ENCODE data around the gene SECISBP2L.

Gene SECISBP2L

DNA sequence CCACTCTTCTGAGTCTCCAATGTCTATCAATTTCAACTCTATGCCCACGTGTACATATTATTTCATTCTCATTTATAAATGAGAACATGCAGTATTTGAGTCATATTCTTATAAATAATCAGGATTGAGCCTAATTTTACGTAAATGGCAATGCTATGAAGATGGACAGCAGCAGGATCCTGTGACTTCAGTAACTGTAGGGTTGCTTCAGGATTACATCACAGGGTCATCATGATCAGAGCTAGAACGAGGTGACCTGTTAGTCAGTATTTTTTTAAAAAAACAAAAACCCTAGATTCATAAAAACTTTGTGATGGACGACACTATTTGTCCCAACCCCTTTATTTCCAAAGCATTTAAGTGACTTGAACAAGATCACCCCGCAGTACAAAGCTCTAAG lies 104.3 kb downstream of the SECISBP2L start:
- TF ChIP-seq RAD21 (IDR thresholded peaks at IDR 0.05; ENCODE audit: low read depth) (no peak), ZBTB7A (IDR thresholded peaks at IDR 0.05; ENCODE audit: low read depth) (no peak), YY1 (IDR thresholded peaks at IDR 0.05; ENCODE audit: low read depth) (no peak), TEAD4 (IDR thresholded peaks at IDR 0.05) (no peak), CREB1 (IDR thresholded peaks at IDR 0.05; ENCODE audit: low read depth) (no peak), FOXM1 (IDR thresholded peaks at IDR 0.05; ENCODE audit: borderline replicate concordance, low read depth) (no peak), TCF12 (IDR thresholded peaks at IDR 0.05; ENCODE audit: low read depth) (no peak), CEBPB (IDR thresholded peaks at IDR 0.05) (no peak), EGR1 (IDR thresholded peaks at IDR 0.05) (no peak), NFIC (IDR thresholded peaks at IDR 0.05) (no peak), TAF1 (IDR thresholded peaks at IDR 0.05; ENCODE audit: low read depth) (no peak), EP300 (IDR thresholded peaks at IDR 0.05; ENCODE audit: borderline replicate concordance) (no peak)
- TF ChIP-seq, protein P1, sequence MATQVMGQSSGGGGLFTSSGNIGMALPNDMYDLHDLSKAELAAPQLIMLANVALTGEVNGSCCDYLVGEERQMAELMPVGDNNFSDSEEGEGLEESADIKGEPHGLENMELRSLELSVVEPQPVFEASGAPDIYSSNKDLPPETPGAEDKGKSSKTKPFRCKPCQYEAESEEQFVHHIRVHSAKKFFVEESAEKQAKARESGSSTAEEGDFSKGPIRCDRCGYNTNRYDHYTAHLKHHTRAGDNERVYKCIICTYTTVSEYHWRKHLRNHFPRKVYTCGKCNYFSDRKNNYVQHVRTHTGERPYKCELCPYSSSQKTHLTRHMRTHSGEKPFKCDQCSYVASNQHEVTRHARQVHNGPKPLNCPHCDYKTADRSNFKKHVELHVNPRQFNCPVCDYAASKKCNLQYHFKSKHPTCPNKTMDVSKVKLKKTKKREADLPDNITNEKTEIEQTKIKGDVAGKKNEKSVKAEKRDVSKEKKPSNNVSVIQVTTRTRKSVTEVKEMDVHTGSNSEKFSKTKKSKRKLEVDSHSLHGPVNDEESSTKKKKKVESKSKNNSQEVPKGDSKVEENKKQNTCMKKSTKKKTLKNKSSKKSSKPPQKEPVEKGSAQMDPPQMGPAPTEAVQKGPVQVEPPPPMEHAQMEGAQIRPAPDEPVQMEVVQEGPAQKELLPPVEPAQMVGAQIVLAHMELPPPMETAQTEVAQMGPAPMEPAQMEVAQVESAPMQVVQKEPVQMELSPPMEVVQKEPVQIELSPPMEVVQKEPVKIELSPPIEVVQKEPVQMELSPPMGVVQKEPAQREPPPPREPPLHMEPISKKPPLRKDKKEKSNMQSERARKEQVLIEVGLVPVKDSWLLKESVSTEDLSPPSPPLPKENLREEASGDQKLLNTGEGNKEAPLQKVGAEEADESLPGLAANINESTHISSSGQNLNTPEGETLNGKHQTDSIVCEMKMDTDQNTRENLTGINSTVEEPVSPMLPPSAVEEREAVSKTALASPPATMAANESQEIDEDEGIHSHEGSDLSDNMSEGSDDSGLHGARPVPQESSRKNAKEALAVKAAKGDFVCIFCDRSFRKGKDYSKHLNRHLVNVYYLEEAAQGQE (IDR thresholded peaks at IDR 0.05; ENCODE audit: low read depth): no peak
- TF ChIP-seq, protein P2, sequence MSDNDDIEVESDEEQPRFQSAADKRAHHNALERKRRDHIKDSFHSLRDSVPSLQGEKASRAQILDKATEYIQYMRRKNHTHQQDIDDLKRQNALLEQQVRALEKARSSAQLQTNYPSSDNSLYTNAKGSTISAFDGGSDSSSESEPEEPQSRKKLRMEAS (IDR thresholded peaks at IDR 0.05): no peak
- TF ChIP-seq, protein P3, sequence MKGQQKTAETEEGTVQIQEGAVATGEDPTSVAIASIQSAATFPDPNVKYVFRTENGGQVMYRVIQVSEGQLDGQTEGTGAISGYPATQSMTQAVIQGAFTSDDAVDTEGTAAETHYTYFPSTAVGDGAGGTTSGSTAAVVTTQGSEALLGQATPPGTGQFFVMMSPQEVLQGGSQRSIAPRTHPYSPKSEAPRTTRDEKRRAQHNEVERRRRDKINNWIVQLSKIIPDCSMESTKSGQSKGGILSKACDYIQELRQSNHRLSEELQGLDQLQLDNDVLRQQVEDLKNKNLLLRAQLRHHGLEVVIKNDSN (IDR thresholded peaks at IDR 0.05): no peak

DNA sequence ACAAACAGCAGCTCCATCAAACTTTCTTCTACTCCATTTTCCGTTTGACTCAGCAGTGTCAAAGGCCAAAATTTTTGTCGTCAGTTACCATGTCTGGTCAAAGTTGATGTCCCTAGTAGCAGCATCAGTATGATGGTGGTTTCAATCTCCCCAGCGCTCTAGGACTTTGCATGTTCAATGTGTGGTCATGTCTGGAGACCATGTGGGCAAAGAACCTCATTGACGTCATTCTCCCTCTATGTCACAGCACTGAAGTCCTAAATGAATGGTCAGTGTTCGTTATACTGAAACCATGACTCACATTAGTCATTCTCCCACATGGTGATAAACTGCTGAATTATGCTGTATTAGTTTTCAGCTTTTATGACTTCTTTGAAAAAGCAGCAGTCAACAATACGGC lies 105.7 kb downstream of the SECISBP2L start:
- TF ChIP-seq ZBTB7A (IDR thresholded peaks at IDR 0.05; ENCODE audit: low read depth) (no peak), TAF1 (IDR thresholded peaks at IDR 0.05; ENCODE audit: low read depth) (no peak), EP300 (IDR thresholded peaks at IDR 0.05; ENCODE audit: borderline replicate concordance) (no peak), NFIC (IDR thresholded peaks at IDR 0.05) (no peak), TCF12 (IDR thresholded peaks at IDR 0.05; ENCODE audit: low read depth) (no peak), TEAD4 (IDR thresholded peaks at IDR 0.05) (no peak), CREB1 (IDR thresholded peaks at IDR 0.05; ENCODE audit: low read depth) (no peak), FOXM1 (IDR thresholded peaks at IDR 0.05; ENCODE audit: borderline replicate concordance, low read depth) (no peak), YY1 (IDR thresholded peaks at IDR 0.05; ENCODE audit: low read depth) (no peak), RAD21 (IDR thresholded peaks at IDR 0.05; ENCODE audit: low read depth) (no peak), EGR1 (IDR thresholded peaks at IDR 0.05) (no peak), CEBPB (IDR thresholded peaks at IDR 0.05) (no peak)
- TF ChIP-seq, protein P1 (IDR thresholded peaks at IDR 0.05; ENCODE audit: low read depth): no peak
- TF ChIP-seq, protein P2 (IDR thresholded peaks at IDR 0.05): no peak
- TF ChIP-seq, protein P3 (IDR thresholded peaks at IDR 0.05): no peak

DNA sequence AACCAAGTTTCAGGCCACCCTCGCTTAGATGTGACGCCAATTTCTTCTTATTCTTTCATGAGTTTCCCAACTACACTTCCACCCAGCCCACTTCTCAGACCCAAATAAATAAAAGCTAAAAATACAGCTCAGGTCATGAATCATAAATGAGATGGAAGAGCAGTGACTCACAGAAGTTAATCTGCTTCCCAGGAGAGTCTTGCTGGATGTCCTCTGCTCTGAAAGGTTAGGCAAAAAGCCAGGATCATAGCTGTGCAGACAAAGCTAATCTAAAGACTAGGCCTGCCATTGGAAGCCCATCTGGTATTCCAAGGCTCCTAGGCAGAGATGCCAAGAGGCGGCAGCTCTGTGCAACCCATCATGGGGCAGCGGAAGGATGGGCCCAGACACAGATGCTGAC lies 106.6 kb downstream of the SECISBP2L start:
- TF ChIP-seq FOXM1 (IDR thresholded peaks at IDR 0.05; ENCODE audit: borderline replicate concordance, low read depth) (no peak), TCF12 (IDR thresholded peaks at IDR 0.05; ENCODE audit: low read depth) (no peak), RAD21 (IDR thresholded peaks at IDR 0.05; ENCODE audit: low read depth) (no peak), CEBPB (IDR thresholded peaks at IDR 0.05) (no peak), TEAD4 (IDR thresholded peaks at IDR 0.05) (no peak), ZBTB7A (IDR thresholded peaks at IDR 0.05; ENCODE audit: low read depth) (no peak), YY1 (IDR thresholded peaks at IDR 0.05; ENCODE audit: low read depth) (no peak), EP300 (IDR thresholded peaks at IDR 0.05; ENCODE audit: borderline replicate concordance) (no peak), CREB1 (IDR thresholded peaks at IDR 0.05; ENCODE audit: low read depth) (no peak), NFIC (IDR thresholded peaks at IDR 0.05) (no peak), TAF1 (IDR thresholded peaks at IDR 0.05; ENCODE audit: low read depth) (no peak)
- TF ChIP-seq, protein P3 (IDR thresholded peaks at IDR 0.05): no peak
- TF ChIP-seq, protein P1 (IDR thresholded peaks at IDR 0.05; ENCODE audit: low read depth): no peak
- TF ChIP-seq, protein P2 (IDR thresholded peaks at IDR 0.05): no peak
